ENCODE data around the gene POU6F2. TPM values are rescaled to one million over a fixed set of nuclear protein-coding genes. Genes with fewer than 3 reads are reported as not detected.

The POU6F2 gene
- total RNA-seq, 4 donors from 2014 or later: not detected

DNA sequence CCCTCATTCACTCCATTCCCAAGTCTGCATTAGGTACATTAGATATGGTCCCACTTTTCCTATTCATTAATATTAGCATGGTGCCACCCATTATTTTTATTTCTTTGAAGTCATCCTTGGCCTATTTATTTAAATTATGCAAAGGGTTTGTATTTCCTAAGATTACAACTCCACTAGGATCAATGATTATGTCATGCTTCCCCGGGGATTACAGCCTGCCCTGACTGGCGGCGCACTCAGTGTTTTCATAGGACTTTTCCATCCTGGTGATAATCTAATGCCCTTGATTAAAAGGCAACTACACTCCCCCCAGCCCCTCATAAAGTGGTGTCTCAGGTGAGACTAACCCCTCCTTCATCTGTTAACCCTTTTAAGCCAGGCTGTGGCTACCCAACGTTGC is 187.2 kb downstream of the POU6F2 start:
- Histone ChIP-seq H3K27ac (replicated peaks in 1 of 4) (no peak overlapping the region), H3K27me3 (no peaks in the 10 kb centered on the region), H3K36me3 (no peaks in the 10 kb centered on the region), H3K4me3 (no peak overlapping the region), H3K4me1 (no peaks in the 10 kb centered on the region), H3K9me3 (no peaks in the 10 kb centered on the region)
- TF ChIP-seq POLR2A (IDR thresholded peaks at IDR 0.05; ENCODE audit: low read depth) (no peak), POLR2AphosphoS5 (IDR thresholded peaks at IDR 0.05) (no peak), EP300 (IDR thresholded peaks at IDR 0.05) (no peak)
- TF ChIP-seq, protein P1, sequence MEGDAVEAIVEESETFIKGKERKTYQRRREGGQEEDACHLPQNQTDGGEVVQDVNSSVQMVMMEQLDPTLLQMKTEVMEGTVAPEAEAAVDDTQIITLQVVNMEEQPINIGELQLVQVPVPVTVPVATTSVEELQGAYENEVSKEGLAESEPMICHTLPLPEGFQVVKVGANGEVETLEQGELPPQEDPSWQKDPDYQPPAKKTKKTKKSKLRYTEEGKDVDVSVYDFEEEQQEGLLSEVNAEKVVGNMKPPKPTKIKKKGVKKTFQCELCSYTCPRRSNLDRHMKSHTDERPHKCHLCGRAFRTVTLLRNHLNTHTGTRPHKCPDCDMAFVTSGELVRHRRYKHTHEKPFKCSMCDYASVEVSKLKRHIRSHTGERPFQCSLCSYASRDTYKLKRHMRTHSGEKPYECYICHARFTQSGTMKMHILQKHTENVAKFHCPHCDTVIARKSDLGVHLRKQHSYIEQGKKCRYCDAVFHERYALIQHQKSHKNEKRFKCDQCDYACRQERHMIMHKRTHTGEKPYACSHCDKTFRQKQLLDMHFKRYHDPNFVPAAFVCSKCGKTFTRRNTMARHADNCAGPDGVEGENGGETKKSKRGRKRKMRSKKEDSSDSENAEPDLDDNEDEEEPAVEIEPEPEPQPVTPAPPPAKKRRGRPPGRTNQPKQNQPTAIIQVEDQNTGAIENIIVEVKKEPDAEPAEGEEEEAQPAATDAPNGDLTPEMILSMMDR (IDR thresholded peaks at IDR 0.05): no peak
- intact Hi-C loops (cut with DNase I): no loop called here
- no peak for DNase-seq (ENCODE audit: extremely low spot score)
- WGBS: 74% methylated on average over 4 of the region's 4 CpGs

GRCh38 chr7:39168403-39169098 is 190.8 kb downstream of the POU6F2 start:
- no peaks in the 10 kb centered on the region for H3K4me1 ChIP-seq
- H3K27ac ChIP-seq (replicated peaks in 1 of 4): no peak overlapping the region
- intact Hi-C loops (cut with DNase I): no loop called here
- no peak for DNase-seq (ENCODE audit: extremely low spot score)
- TF ChIP-seq, protein P1 (IDR thresholded peaks at IDR 0.05): no peak
- TF ChIP-seq POLR2A (IDR thresholded peaks at IDR 0.05; ENCODE audit: low read depth): no peak
- TF ChIP-seq EP300 (IDR thresholded peaks at IDR 0.05): no peak
- TF ChIP-seq POLR2AphosphoS5 (IDR thresholded peaks at IDR 0.05): no peak
- H3K27me3 ChIP-seq: no peaks in the 10 kb centered on the region
- no peaks in the 10 kb centered on the region for H3K36me3 ChIP-seq
- 50% methylated on average over 8 of the region's 8 CpGs for WGBS
- H3K4me3 ChIP-seq: no peak overlapping the region
- H3K9me3 ChIP-seq: no peaks in the 10 kb centered on the region

DNA sequence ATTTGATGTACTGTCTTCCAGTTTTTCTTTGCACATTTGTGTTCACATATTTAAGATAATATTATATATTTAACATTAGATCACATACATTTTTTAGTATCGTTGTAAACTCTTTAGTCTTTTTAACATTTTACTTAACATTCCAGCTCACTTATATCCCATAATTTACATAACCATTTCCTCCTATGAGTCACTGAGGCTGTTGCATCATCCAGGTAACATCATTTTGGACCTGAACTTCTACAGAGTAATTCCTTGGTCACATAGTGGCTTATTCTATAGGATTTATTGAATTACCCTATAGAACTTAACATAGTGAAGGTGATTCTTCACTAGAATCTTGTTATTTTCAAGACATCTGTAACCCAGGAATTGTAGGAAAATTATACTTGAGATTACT is 194.4 kb downstream of the POU6F2 start:
- H3K9me3 ChIP-seq: no peaks in the 10 kb centered on the region
- intact Hi-C loops (cut with DNase I): no loop called here
- H3K27me3 ChIP-seq: no peaks in the 10 kb centered on the region
- no peaks in the 10 kb centered on the region for H3K4me1 ChIP-seq
- no peak overlapping the region for H3K27ac ChIP-seq (replicated peaks in 1 of 4)
- H3K4me3 ChIP-seq: no peak overlapping the region
- H3K36me3 ChIP-seq: no peaks in the 10 kb centered on the region
- DNase-seq (ENCODE audit: extremely low spot score): no peak
- whole genome bisulfite sequencing: 63% methylated on average over 1 of the region's 1 CpG
- TF ChIP-seq EP300 (IDR thresholded peaks at IDR 0.05) (no peak), POLR2AphosphoS5 (IDR thresholded peaks at IDR 0.05) (no peak), POLR2A (IDR thresholded peaks at IDR 0.05; ENCODE audit: low read depth) (no peak)
- TF ChIP-seq, protein P1 (IDR thresholded peaks at IDR 0.05): no peak

DNA sequence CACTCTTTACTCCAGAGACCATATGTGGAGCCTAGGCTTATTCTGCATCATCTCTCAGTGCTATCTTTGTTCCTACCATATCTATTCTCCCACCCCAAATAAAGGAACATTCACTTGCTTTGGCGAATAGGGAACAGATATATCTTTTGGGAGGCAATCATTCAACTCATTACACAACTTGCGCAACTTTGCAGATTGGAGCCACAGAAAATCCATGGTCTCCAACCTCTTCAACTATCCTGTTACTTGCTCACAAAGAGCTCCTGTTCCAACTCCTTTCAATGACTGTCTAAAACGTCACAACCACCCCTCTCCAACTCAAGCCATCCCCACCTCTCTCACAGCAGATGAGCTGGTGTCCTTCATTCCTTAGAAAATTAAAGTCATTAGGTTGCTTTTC is 203.7 kb downstream of the POU6F2 start:
- no peak for DNase-seq (ENCODE audit: extremely low spot score)
- Histone ChIP-seq H3K27ac (replicated peaks in 1 of 4) (no peak overlapping the region), H3K4me1 (no peaks in the 10 kb centered on the region), H3K36me3 (no peaks in the 10 kb centered on the region), H3K4me3 (no peak overlapping the region), H3K27me3 (no peaks in the 10 kb centered on the region), H3K9me3 (no peaks in the 10 kb centered on the region)
- intact Hi-C loops (cut with DNase I): no loop called here
- WGBS: 81% methylated on average over 3 of the region's 3 CpGs
- TF ChIP-seq POLR2AphosphoS5 (IDR thresholded peaks at IDR 0.05) (no peak), EP300 (IDR thresholded peaks at IDR 0.05) (no peak), POLR2A (IDR thresholded peaks at IDR 0.05; ENCODE audit: low read depth) (no peak)
- TF ChIP-seq, protein P1 (IDR thresholded peaks at IDR 0.05): no peak

DNA sequence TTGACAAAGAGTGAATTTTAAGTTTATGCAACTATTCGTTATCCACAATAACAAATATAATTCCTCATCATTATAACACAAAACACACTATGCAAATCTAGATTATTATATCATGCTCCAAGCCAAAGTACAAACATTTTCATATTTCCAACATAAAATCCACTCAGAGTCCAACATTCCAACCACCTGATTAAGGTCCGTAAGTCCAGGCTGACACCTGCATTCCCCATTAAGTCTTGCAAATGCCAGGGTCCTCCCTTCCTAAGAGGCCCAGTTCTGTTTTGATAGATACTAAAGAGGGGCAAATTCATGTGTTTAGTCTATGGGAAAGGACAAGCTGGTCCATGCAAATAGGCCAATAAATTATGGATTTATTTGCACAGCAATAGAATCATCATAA is 206.1 kb downstream of the POU6F2 start:
- no peak overlapping the region for H3K27ac ChIP-seq (replicated peaks in 1 of 4)
- H3K4me3 ChIP-seq: no peak overlapping the region
- WGBS: 88% methylated on average over 2 of the region's 2 CpGs
- no peak for DNase-seq (ENCODE audit: extremely low spot score)
- intact Hi-C loops (cut with DNase I): no loop called here
- no peaks in the 10 kb centered on the region for H3K9me3 ChIP-seq
- H3K27me3 ChIP-seq: no peaks in the 10 kb centered on the region
- H3K36me3 ChIP-seq: no peaks in the 10 kb centered on the region
- H3K4me1 ChIP-seq: no peaks in the 10 kb centered on the region
- TF ChIP-seq EP300 (IDR thresholded peaks at IDR 0.05) (no peak), POLR2A (IDR thresholded peaks at IDR 0.05; ENCODE audit: low read depth) (no peak), POLR2AphosphoS5 (IDR thresholded peaks at IDR 0.05) (no peak)
- TF ChIP-seq, protein P1 (IDR thresholded peaks at IDR 0.05): no peak
